Left colon (tissue), 2 donors: ENCODE measurements around the gene ETV7. TPM values are rescaled to one million over a fixed set of nuclear protein-coding genes. Genes with fewer than 3 reads are reported as not detected.
"Not testable (repeated sequence)": the region's sequence is repeated elsewhere in the genome, so short reads cannot be mapped to it uniquely, and the experiment has no call there.

ENCODE experiments used
- ATAC-seq: fragments of 200-7000 bp; cut with Tn5 transposase; one replicate; pipeline ENCODE4 v1.9.1; 2020; ENCODE audit warnings: mild to moderate bottlenecking, moderate library complexity
- DNase-seq, 2 donors: peaks; one replicate each; pipeline ENCODE4 v3.0.0-alpha.2; 2020
- intact Hi-C, 2 donors: fragments of 100-400 bp; cut with DNase I in 1 of 2; cut with micrococcal nuclease in 1 of 2; formaldehyde crosslinking; loops; one replicate each; pipeline versions ENCODE4 v1.11.2 to v1.14.0; 2022; cut with DNase I, micrococcal nuclease
- total RNA-seq, 2 donors: library from RNA; stranded (reverse); fragmentation: NEBNext Ultra II Directional; extraction: Animal tissue kit (Norgen Biotek cat#: 25700); gene quantifications; one replicate each; pipeline ENCODE4 v1.2.1, GENCODE V29; 2021
- donor health status: DM: no; HTN: no; CAD: no.
- donor health status: DM: yes; HTN: yes; CAD: no.

The ETV7 gene
- total RNA-seq, 2 donors from 2014 or later = 3.6 to 8.9 TPM

- no peak for ATAC-seq
- no peak for DNase-seq
- intact Hi-C loops = no loop called here
Measured at GRCh38 chr6:36350082-36350481, 37.4 kb downstream of the ETV7 start.

DNA sequence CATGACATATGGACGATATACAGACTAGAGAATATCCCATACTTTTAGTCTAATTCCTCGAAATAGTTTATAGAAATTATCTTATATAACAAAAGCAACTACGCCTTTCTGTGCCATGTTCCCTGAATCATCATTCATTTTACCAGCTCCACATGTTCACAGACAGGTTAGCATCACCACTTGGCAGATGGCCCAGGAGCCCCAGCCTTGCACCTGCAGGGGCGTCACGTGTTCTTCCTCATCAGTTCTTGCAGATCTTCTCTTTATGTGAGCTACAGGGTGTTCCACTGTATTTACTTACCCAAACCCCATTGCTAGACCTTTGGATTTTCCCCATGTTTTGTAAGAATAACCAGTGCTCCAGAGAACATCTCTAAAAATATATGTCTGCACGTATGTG is 38.2 kb downstream of the ETV7 start:
- ATAC-seq = peak; percentile 90
- intact Hi-C loops = no loop called here
- DNase-seq = peak; percentile 83 to 84

- ATAC-seq = no peak
- intact Hi-C loops = no loop called here
- DNase-seq = no peak
Measured at GRCh38 chr6:36347621-36348020, 39.8 kb downstream of the ETV7 start.

GRCh38 chr6:36346486-36347273 is 40.8 kb downstream of the ETV7 start:
- DNase-seq (no peak), ATAC-seq (no peak)
- intact Hi-C loops = no loop called here

- DNase-seq = no peak
- intact Hi-C loops = no loop called here
- ATAC-seq = no peak
Measured at GRCh38 chr6:36345681-36346466, 41.6 kb downstream of the ETV7 start.

GRCh38 chr6:36343109-36343680 is 44.3 kb downstream of the ETV7 start:
- DNase-seq = no peak
- ATAC-seq = no peak
- intact Hi-C loops = no loop called here

GRCh38 chr6:36340618-36341454 is 46.6 kb downstream of the ETV7 start:
- peak; percentile 89 for DNase-seq
- ATAC-seq = peak; percentile 74
- intact Hi-C loops = no loop called here

DNA sequence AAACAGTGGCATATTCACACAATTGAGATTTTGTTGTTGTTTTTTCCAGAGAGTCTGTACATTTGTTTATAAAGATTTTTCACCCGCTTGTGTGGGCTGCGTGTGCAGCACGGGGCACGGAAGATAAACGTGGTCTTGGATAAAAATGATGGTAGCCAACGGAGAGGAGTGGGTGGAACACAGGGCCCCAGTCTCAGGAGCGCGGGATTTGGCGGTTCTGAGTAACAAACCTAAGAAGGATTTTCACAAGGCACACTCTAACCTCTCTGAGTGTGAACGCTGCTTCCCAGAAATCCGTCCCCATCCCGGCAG is 47.2 kb downstream of the ETV7 start:
- no peak for ATAC-seq
- intact Hi-C loops = no loop called here
- DNase-seq = no peak

DNA sequence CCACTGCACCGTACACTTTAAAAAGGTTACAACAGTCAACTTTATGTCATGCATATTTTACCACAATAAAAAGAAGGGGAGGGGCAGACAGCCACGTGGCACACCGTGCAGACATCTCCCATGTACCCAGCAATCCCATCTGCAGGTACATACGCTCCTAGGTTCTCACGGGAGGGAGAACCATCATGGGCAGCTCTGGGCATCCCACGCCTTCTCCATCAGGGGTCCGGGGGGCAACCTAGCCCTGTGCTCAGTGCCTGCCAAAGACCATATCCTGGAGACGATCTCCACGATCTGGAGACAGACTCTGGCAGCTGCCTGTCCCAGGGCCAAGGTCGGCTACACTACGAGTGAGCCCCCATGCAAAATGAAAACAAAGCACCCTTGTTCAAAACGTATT is 48.3 kb downstream of the ETV7 start:
- intact Hi-C loops = no loop called here
- peak; percentile 50 to 62 for DNase-seq
- peak; percentile 21 for ATAC-seq

- ATAC-seq, DNase-seq, intact Hi-C loops: not testable (repeated sequence)
Measured at GRCh38 chr6:36338223-36338622, 49.2 kb downstream of the ETV7 start.

DNA sequence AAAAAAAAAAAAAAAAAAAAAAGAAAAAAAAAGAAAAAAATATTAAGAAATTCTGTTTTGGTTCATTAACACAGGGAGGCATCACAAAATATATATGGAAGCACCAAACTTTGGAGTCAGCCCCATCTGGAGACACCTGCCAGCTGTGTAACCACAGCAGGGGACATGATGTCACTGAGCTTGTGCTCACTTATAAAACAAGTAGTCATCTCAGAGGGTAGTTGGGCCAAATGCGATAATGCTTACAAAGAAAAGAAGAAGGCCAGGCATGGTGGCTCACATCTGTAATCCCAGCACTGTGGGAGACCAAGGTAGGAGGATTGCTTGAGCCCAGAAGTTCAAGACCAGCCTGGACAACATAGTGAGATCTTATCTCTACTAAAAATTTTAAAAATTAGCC is 49.7 kb downstream of the ETV7 start:
- DNase-seq = no peak
- ATAC-seq = no peak
- intact Hi-C loops = no loop called here

DNA sequence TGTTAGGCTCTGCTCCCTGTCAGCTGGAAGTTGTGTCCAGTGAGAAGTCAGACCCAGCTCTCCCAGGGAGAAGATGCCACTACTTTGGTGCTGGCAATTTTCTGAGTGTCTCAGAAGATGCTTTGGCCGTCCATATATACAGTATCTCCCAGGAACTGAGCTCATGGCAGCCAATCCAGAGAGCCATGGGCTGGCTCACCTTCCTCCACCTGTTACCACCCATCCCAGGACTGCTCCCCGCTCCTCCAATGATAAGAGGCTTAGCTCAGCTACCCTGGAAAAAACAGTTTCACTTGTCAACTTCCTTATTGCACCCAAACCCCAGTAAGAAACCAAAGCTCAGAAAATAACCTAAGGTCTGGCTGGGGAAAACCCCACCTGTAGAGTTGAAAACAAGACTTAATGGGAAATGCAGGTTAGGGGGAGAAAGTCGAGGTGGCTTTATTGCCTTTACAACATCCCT is 50.7 kb downstream of the ETV7 start, which contains the start of gene BNIP5:
Gene BNIP5 (minus strand): TSS at position 110 of the 463 bp plus-strand sequence. CDS start 6,198 bp downstream, outside the sequence.
- DNase-seq (peak; percentile 69 to 88), ATAC-seq (peak; percentile 63)
- intact Hi-C loops = no loop called here

DNA sequence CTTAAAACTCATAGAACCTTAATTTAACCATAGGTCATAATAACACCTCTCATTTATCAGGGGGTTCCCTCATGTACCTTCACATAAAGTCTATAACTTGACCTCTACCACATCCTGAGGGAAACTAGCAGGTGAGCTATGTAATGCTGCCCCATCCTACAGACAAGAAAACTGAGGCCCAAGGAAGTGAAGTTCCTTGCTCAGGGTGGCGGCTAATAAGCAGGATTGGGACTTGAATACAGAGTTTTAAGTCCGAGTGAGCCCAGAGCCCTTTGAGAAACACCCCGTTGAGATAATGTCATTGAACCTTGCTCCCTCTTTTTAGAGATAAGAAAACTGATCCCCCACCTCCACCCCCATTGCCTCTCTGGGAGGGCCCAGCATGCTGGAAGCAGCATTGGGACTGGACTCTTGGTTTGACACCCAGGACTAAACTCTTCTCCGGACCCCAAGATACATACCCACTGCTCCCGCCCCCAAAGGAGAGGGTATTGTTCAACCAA is 51.2 kb downstream of the ETV7 start:
- ATAC-seq = no peak
- DNase-seq = no peak
- intact Hi-C loops = no loop called here

- ATAC-seq = peak; percentile 37
- DNase-seq = no peak
- intact Hi-C loops = no loop called here
Measured at GRCh38 chr6:36335465-36336207, 51.8 kb downstream of the ETV7 start.

GRCh38 chr6:36334832-36335459 is 52.5 kb downstream of the ETV7 start:
- DNase-seq (peak; percentile 45 to 60), ATAC-seq (peak; percentile 62)
- intact Hi-C loops = no loop called here

DNA sequence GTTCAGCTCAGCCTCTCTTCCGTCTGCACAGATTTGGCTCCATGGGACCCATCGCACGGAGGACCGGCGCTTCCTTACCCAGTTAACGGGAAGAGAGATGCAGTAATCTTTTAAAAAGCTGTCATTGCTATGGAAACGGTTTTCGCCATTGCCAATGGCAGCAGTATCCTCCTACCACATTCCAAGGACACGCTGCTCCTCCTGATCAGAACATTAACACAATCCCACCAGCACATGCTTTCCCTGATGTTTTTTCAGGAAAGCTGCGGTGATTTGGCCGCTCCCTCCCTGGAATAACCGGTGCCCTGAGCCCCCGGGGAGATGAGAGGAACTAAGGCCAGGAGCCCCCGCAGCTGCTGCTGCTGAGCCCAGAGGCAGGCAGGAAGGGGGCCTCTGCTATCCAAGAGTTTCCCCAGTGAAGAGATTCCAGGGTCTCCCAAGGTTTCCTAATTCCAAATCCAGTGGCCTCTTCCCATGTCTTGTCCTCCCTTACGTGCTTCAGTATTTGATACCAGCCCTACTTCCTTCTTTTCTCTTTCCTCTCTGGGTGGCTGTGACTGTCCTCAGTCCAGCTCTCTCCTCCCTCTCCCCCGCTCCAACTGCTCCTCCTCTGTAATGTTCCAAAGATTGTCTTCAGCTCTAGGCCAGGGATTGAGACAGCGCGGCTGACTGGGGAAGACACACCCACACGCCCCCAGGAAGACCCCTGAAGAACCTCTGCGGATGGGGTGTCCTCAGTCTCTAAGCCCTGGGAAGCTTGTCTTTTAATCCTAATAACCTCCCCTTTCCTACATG is 53.3 kb downstream of the ETV7 start:
- peak; percentile 46 for ATAC-seq
- no peak for DNase-seq
- intact Hi-C loops = no loop called here
